Ovary (tissue), 3 donors: ENCODE results near the gene CCDC71L.

ENCODE experiments used
- EP300 ChIP-seq: sonication (generic); formaldehyde crosslinking; IDR thresholded peaks from one replicate; pipeline ENCODE4 v1.6.1; 2017; ENCODE audit warnings: antibody characterized with exemption
- POLR2A ChIP-seq: fragments of 450-650 bp; IDR thresholded peaks from one replicate; pipeline ENCODE4 v1.6.1; 2017; ENCODE audit warnings: antibody characterized with exemption, mild to moderate bottlenecking, moderate library complexity
- TF ChIP-seq, protein P1 (sequence below), 3 donors: fragments of 450-650 bp in 2 of 3; fragments of 200-600 bp in 1 of 3; IDR thresholded peaks; one replicate each; pipeline versions ENCODE4 v1.5.1 to v1.8.0; 2016 to 2022; ENCODE audit warnings: antibody characterized with exemption in 3 of 3, mild to moderate bottlenecking in 1 of 3
- donor health status: DM: no; HTN: no; CAD: no.

DNA sequence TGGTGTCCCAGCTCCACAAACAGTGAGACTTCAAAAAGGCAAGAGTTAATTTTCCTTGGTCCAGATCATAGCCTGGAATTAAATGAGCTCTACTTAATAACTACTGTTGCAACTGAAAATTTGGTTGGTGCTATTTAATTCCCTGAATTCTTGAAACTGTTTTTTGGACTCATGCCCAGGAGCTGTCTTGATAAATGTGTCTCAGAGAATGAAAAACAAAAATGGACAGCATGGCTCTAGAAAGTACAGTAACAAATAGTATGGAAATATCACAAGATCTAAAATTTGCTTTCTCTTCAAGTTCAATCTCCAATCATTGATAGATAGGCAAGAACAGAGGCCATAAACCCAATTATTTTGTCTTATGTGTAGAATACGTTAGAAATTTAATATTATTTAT, 42.5 kb downstream of the CCDC71L start:
- TF ChIP-seq, protein P1, sequence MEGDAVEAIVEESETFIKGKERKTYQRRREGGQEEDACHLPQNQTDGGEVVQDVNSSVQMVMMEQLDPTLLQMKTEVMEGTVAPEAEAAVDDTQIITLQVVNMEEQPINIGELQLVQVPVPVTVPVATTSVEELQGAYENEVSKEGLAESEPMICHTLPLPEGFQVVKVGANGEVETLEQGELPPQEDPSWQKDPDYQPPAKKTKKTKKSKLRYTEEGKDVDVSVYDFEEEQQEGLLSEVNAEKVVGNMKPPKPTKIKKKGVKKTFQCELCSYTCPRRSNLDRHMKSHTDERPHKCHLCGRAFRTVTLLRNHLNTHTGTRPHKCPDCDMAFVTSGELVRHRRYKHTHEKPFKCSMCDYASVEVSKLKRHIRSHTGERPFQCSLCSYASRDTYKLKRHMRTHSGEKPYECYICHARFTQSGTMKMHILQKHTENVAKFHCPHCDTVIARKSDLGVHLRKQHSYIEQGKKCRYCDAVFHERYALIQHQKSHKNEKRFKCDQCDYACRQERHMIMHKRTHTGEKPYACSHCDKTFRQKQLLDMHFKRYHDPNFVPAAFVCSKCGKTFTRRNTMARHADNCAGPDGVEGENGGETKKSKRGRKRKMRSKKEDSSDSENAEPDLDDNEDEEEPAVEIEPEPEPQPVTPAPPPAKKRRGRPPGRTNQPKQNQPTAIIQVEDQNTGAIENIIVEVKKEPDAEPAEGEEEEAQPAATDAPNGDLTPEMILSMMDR (IDR thresholded peaks at IDR 0.05), result no peak
- TF ChIP-seq POLR2A, result no peak
- TF ChIP-seq EP300, result no peak
